Adrenal gland (tissue), 12 donors: ENCODE results near the gene DAAM2. TPM values are rescaled to one million over a fixed set of nuclear protein-coding genes. Genes with fewer than 3 reads are reported as not detected.

Experiments
- DNase-seq, 7 donors: peaks; one replicate each; pipeline ENCODE4 v3.0.0-alpha.2; 2019 to 2020
- H3K27ac ChIP-seq, 5 donors: fragments of 200-600 bp; sonication (generic) in 4 of 5; 1 replicate in 3 of 5; 2 replicates in 2 of 5; pipeline versions ENCODE4 v1.5.1 to v1.8.0; 2016 to 2020; ENCODE audit warnings: mild to moderate bottlenecking in 1 of 5
- H3K27me3 ChIP-seq: fragments of 200-600 bp; 2 replicates; pipeline ENCODE4 v1.8.0; 2021
- H3K36me3 ChIP-seq, 2 donors: fragments of 200-600 bp; replicated peaks in 1 of 2; 1 replicate in 1 of 2; 2 replicates in 1 of 2; pipeline versions ENCODE4 v1.5.1 to v1.8.0; 2018 to 2022
- H3K4me1 ChIP-seq, 2 donors: fragments of 200-600 bp; replicated peaks in 1 of 2; 1 replicate in 1 of 2; 2 replicates in 1 of 2; pipeline versions ENCODE4 v1.5.1 to v1.8.0; 2018 to 2021
- H3K4me3 ChIP-seq, 4 donors: fragments of 200-600 bp; sonication (generic) in 3 of 4; one replicate each; pipeline ENCODE4 v1.5.1; 2016 to 2018
- H3K9me3 ChIP-seq, 3 donors: fragments of 200-600 bp; sonication (generic) in 1 of 3; replicated peaks in 1 of 3; 1 replicate in 2 of 3; 2 replicates in 1 of 3; pipeline versions ENCODE4 v1.5.1 to v1.8.0; 2016 to 2021
- POLR2A ChIP-seq, 2 donors: fragments of 450-650 bp; IDR thresholded peaks; one replicate each; pipeline ENCODE4 v1.6.1; 2017; ENCODE audit warnings: antibody characterized with exemption in 2 of 2, mild to moderate bottlenecking in 2 of 2, moderate library complexity in 1 of 2
- WGBS, 4 donors: extraction: QIAGEN DNeasy Blood & Tissue Kit in 2 of 4; methylation state at CpG; one replicate each; pipeline versions ENCODE4 v1.1.5 to v1.1.7; 2013 to 2017; 5-methylcytosine and 5-hydroxymethylcytosine counted together
- intact Hi-C, 2 donors: fragments of 100-400 bp; cut with DNase I; formaldehyde crosslinking; loops; one replicate each; pipeline versions ENCODE4 v1.14.1 to v1.15.0; 2022 to 2023
- polyA plus RNA-seq, 3 donors: library from polyadenylated mRNA; stranded (reverse); fragments of 200-250 nt in 2 of 3; fragments of 350-450 nt in 1 of 3; fragmentation: Illumina TruSeq in 1 of 3; extraction: RNeasy Lipid Tissue Mini Kit (QIAGEN cat#74804) in 1 of 3; gene quantifications; one replicate each; pipeline ENCODE4 v1.2.3, GENCODE V29; 2013 to 2014
- total RNA-seq, 9 donors: library from RNA; depleted of rRNA in 4 of 9; stranded (reverse); fragments of >200 nt in 4 of 9; fragments of 120-200 nt in 1 of 9; fragmentation: NEBNext Ultra II Directional in 1 of 9; extraction: Animal tissue kit (Norgen Biotek cat#: 25700) in 1 of 9; gene quantifications; one replicate each; pipeline versions ENCODE4 v1.1.0 to v1.2.4, GENCODE V29; 2013 to 2023
- TF ChIP-seq, protein P1 (sequence below), 6 experiments: fragments of 450-650 bp in 4 of 6; fragments of 200-600 bp in 2 of 6; sonication (generic) in 1 of 6; IDR thresholded peaks; 1 replicate in 5 of 6; 2 replicates in 1 of 6; pipeline versions ENCODE4 v1.5.1 to v1.8.0; 2016 to 2021; ENCODE audit warnings: antibody characterized with exemption in 6 of 6, mild to moderate bottlenecking in 2 of 6, moderate library complexity in 1 of 6
- donor health status: healthy with polysubstance abuse.
- donor health status: Bipolar disorder and iron deficiency.
- donor health status: DM: yes; HTN: yes; CAD: no.
- donor health status: DM: no; HTN: no; CAD: no.
- donor health status: DM: no; HTN: no; CAD: no.
- donor health status: DM: yes; HTN: yes; CAD: no.

DAAM2 gene
- total and polyA plus RNA-seq, 12 donors: 28.1 to 72.1 (median 53.2) TPM

DNA sequence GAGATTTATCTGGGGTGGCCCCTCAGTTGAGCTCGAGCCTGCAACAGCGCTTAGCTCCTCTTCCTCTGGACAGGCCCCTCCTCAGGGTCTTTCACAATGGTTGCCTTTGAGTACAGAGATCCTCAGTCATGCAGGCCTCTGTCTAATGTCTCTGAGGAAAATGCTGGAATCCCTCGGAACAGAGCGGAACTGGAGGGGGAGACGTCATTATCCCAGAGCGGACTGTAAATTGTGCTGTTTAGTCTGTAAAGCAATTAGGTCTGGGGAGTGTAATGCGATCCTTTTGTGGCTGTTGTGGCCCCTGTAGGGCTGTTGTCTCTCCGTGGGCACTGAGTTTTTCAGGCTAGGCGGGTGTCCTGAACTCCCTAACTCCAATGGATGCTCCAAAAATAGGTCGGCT lies 15.0 kb upstream of the DAAM2 start:
- 73 to 88% (median 83%) methylated on average over 7 to 10 of the region's 10 CpGs for WGBS, 4 donors
- intact Hi-C loops: no loop called here
- H3K9me3 ChIP-seq: no peaks in the 10 kb centered on the region
- no peaks in the 10 kb centered on the region for H3K27me3 ChIP-seq
- no peaks in the 10 kb centered on the region for H3K36me3 ChIP-seq
- no peak for TF ChIP-seq POLR2A (IDR thresholded peaks at IDR 0.05)
- TF ChIP-seq, protein P1, sequence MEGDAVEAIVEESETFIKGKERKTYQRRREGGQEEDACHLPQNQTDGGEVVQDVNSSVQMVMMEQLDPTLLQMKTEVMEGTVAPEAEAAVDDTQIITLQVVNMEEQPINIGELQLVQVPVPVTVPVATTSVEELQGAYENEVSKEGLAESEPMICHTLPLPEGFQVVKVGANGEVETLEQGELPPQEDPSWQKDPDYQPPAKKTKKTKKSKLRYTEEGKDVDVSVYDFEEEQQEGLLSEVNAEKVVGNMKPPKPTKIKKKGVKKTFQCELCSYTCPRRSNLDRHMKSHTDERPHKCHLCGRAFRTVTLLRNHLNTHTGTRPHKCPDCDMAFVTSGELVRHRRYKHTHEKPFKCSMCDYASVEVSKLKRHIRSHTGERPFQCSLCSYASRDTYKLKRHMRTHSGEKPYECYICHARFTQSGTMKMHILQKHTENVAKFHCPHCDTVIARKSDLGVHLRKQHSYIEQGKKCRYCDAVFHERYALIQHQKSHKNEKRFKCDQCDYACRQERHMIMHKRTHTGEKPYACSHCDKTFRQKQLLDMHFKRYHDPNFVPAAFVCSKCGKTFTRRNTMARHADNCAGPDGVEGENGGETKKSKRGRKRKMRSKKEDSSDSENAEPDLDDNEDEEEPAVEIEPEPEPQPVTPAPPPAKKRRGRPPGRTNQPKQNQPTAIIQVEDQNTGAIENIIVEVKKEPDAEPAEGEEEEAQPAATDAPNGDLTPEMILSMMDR (IDR thresholded peaks at IDR 0.05): no peak
- H3K4me3 ChIP-seq: no peak overlapping the region
- no peak for DNase-seq
- no peaks in the 10 kb centered on the region for H3K4me1 ChIP-seq
- no peak overlapping the region for H3K27ac ChIP-seq

DNA sequence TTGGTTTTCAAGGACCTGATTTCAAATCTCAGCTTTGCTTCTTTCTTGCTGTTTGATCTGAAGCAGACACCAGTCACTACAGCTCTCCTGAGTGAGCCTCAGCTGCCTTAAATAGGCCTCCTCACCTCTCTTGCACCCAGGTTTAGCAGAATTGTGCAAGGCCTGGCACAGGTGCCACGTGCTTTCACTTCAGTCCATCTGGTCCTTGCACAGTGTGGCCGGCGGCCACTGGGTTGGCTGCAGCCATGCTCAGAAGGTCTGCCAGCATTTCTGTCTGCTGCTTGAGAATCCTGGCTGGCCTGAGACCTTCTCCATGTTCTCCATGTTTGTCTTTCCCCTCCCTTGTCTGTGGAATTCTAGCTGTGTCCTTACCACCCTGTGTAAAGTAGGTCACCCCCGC lies 14.5 kb upstream of the DAAM2 start:
- intact Hi-C loops: no loop called here
- DNase-seq: no peak
- whole genome bisulfite sequencing, 4 donors: 79 to 86% (median 85%) methylated on average over 3 to 4 of the region's 4 CpGs
- no peak for TF ChIP-seq POLR2A (IDR thresholded peaks at IDR 0.05)
- TF ChIP-seq, protein P1 (IDR thresholded peaks at IDR 0.05): no peak
- H3K36me3 ChIP-seq: no peaks in the 10 kb centered on the region
- no peak overlapping the region for H3K4me3 ChIP-seq
- no peak overlapping the region for H3K27ac ChIP-seq
- H3K9me3 ChIP-seq: no peaks in the 10 kb centered on the region
- H3K4me1 ChIP-seq: no peaks in the 10 kb centered on the region
- no peaks in the 10 kb centered on the region for H3K27me3 ChIP-seq

DNA sequence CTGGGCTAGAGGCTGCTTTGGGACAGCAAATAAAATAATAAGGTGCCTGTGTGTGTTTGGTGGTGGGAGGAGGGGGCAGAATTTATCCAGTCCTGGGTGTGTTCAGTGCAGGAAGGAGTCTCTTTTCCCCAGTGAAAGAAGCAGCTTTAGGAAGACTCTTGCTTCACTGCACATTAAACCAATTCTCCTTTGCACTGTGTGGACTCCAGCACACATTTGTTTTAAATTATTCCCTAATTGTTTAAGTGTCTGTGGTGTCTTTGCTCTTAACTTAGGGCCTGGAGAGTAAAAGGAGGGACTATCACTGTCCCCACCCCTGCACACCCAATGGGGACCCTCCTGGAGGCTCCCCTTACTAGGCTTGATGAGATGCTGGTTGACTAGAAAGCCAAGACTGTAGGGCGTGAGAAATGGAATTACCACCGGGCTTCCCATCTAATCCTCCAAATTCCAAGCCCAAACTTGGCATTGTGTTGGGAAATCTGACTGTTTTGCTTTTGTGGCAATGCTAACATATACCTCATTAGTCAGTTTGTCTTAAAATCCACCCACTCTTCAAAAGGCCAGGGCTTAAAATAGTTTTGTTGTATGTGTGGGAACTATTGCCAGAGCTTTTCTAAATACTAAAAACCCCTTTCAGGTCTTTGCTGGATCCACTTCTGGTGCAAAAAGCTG lies 13.5 kb upstream of the DAAM2 start:
- 85 to 100% (median 89%) methylated on average over 2 of the region's 2 CpGs for WGBS, 4 donors
- TF ChIP-seq, protein P1 (IDR thresholded peaks at IDR 0.05): no peak
- TF ChIP-seq POLR2A (IDR thresholded peaks at IDR 0.05): no peak
- no peak for DNase-seq
- no peaks in the 10 kb centered on the region for H3K36me3 ChIP-seq
- no peak overlapping the region for H3K4me3 ChIP-seq
- no peaks in the 10 kb centered on the region for H3K4me1 ChIP-seq
- intact Hi-C loops: no loop called here
- no peak overlapping the region for H3K27ac ChIP-seq
- H3K27me3 ChIP-seq: no peaks in the 10 kb centered on the region
- H3K9me3 ChIP-seq: no peaks in the 10 kb centered on the region

DNA sequence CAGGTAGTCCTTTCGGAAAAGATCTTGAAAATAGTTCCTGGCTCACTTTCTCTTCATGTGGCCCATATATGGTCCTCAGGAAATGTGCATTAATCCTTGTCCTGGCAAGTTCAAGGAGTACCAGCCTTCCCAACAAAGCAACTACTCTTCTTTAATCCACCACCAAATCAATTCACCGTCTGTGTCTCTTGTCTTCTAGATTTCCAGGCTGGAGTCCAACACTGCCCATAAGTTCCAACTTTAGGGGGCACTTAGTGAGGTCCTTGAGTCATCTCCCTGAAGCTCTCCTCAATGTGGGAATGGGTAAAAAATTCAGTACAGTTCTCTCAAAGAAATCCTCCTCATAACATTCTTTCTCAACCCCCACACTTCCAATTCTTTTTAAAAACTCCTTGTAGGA lies 6.9 kb upstream of the DAAM2 start:
- no peaks in the 10 kb centered on the region for H3K27me3 ChIP-seq
- H3K27ac ChIP-seq: no peak overlapping the region
- no peaks in the 10 kb centered on the region for H3K9me3 ChIP-seq
- TF ChIP-seq, protein P1 (IDR thresholded peaks at IDR 0.05): no peak
- TF ChIP-seq POLR2A (IDR thresholded peaks at IDR 0.05): no peak
- DNase-seq: no peak
- H3K4me1 ChIP-seq: no peaks in the 10 kb centered on the region
- H3K36me3 ChIP-seq: no peaks in the 10 kb centered on the region
- no peak overlapping the region for H3K4me3 ChIP-seq
- intact Hi-C loops: no loop called here
- WGBS, 4 donors: 87 to 91% (median 89%) methylated on average over 2 of the region's 2 CpGs
